ENCODE results near the gene ZSWIM6.

DNA sequence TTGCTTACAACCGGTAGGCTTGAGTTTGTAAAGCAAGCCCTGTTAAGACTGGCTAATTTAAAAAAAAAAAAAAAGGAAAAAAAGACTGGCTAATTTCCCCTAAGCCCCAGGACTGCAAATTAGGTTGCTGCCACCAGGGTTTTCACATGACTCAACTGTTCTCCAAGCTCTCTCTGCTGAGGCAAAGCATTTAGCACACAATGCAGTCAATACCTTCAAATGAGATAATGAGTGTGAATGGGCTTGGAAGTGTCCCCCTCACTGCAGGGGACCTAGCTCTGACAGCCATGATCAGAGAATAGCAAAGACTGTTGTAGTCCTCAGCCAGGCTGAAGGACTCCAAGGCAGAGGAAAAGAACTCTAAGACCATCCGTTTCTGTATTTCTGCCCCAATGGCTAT is 42.8 kb upstream of the ZSWIM6 start:
- TF ChIP-seq EZH2 (IDR thresholded peaks at IDR 0.05; ENCODE audit: low read length, unreplicated experiment), result no peak
- TF ChIP-seq, protein P1, sequence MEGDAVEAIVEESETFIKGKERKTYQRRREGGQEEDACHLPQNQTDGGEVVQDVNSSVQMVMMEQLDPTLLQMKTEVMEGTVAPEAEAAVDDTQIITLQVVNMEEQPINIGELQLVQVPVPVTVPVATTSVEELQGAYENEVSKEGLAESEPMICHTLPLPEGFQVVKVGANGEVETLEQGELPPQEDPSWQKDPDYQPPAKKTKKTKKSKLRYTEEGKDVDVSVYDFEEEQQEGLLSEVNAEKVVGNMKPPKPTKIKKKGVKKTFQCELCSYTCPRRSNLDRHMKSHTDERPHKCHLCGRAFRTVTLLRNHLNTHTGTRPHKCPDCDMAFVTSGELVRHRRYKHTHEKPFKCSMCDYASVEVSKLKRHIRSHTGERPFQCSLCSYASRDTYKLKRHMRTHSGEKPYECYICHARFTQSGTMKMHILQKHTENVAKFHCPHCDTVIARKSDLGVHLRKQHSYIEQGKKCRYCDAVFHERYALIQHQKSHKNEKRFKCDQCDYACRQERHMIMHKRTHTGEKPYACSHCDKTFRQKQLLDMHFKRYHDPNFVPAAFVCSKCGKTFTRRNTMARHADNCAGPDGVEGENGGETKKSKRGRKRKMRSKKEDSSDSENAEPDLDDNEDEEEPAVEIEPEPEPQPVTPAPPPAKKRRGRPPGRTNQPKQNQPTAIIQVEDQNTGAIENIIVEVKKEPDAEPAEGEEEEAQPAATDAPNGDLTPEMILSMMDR (conservative IDR thresholded peaks at IDR 0.05; ENCODE audit: low read depth, low read length), result no peak

Measured in PC-3 (cell line).